IMR-90 (cell line): ENCODE measurements around the gene TRAPPC10. TPM values are rescaled to one million over a fixed set of nuclear protein-coding genes. Genes with fewer than 3 reads are reported as not detected.

Source experiments
- ATAC-seq: fragments of 200-7000 bp; cut with Tn5 transposase; 2 replicates; pipeline ENCODE4 v1.9.1; 2020; ENCODE audit warnings: low read depth, mild to moderate bottlenecking, moderate library complexity
- BruUV-seq: library from RNA; stranded (reverse); fragments of 400-500 nt; replicated peaks from 2 replicates; lab custom pipeline; 2021; lab: Mats Ljungman, UMichigan
- CTCF ChIA-PET: fragments of 300-600 bp; formaldehyde crosslinking; extraction: SDS; loops from one replicate; lab custom pipeline; 2021; ENCODE audit warnings: antibody characterized with exemption; lab: Yijun Ruan, JAX
- POLR2A ChIA-PET: fragments of 300-600 bp; sonication (Branson Sonifier 250); formaldehyde crosslinking; loops from one replicate; lab custom pipeline; 2022; ENCODE audit warnings: antibody characterized with exemption; ENCODE audit not compliant: unreplicated experiment; lab: Charles Lee
- DNase-seq: peaks from one replicate; pipeline ENCODE4 v3.0.0; 2013
- H2AFZ ChIP-seq: replicated peaks from 2 replicates; pipeline ENCODE3; 2013; ENCODE audit warnings: low read length, mild to moderate bottlenecking; ENCODE audit not compliant: poor library complexity
- H2AK5ac ChIP-seq: 2 replicates; pipeline ENCODE4 v1.6.1; 2013; ENCODE audit warnings: low read depth, low read length, inconsistent platforms
- H2AK9ac ChIP-seq: replicated peaks from 2 replicates; pipeline ENCODE3; 2013; ENCODE audit warnings: mild to moderate bottlenecking, low read depth, low read length, moderate library complexity; ENCODE audit not compliant: poor library complexity
- H2BK120ac ChIP-seq: 2 replicates; pipeline ENCODE4 v1.6.1; 2013; ENCODE audit warnings: low read depth, low read length, inconsistent platforms
- H2BK15ac ChIP-seq: 3 replicates; pipeline ENCODE4 v1.6.1; 2013; ENCODE audit warnings: low read depth, low read length, inconsistent platforms
- H2BK20ac ChIP-seq: 2 replicates; pipeline ENCODE4 v1.6.1; 2013; ENCODE audit warnings: low read depth, mild to moderate bottlenecking, inconsistent platforms, low read length, moderate library complexity
- H2BK5ac ChIP-seq: 2 replicates; pipeline ENCODE4 v1.6.1; 2013; ENCODE audit warnings: mild to moderate bottlenecking, low read depth, low read length, inconsistent platforms; ENCODE audit not compliant: poor library complexity, severe bottlenecking
- H3K14ac ChIP-seq: replicated peaks from 2 replicates; pipeline ENCODE4 v1.6.1; 2013; ENCODE audit warnings: low read depth, low read length, inconsistent platforms
- H3K18ac ChIP-seq: 2 replicates; pipeline ENCODE4 v1.6.1; 2013; ENCODE audit warnings: low read depth, low read length, control low read depth
- H3K23ac ChIP-seq: 2 replicates; pipeline ENCODE4 v1.6.1; 2013; ENCODE audit warnings: low read depth, low read length, inconsistent platforms
- H3K27ac ChIP-seq: 2 replicates; pipeline ENCODE4 v1.5.1; 2013; ENCODE audit warnings: mild to moderate bottlenecking, control low read depth, low read length; ENCODE audit not compliant: insufficient read depth
- H3K27me3 ChIP-seq: 2 replicates; pipeline ENCODE4 v1.6.1; 2013; ENCODE audit warnings: low read length; ENCODE audit not compliant: control insufficient read depth, insufficient read depth
- H3K36me3 ChIP-seq: 2 replicates; pipeline ENCODE4 v1.6.1; 2013; ENCODE audit warnings: low read length, mixed read lengths; ENCODE audit not compliant: control insufficient read depth, insufficient read depth
- H3K4ac ChIP-seq: 2 replicates; pipeline ENCODE4 v1.6.1; 2013; ENCODE audit warnings: low read depth, low read length, inconsistent platforms
- H3K4me1 ChIP-seq: 2 replicates; pipeline ENCODE4 v1.6.1; 2013; ENCODE audit warnings: low read length, mixed read lengths; ENCODE audit not compliant: control insufficient read depth, insufficient read depth
- H3K4me2 ChIP-seq: 2 replicates; pipeline ENCODE4 v1.6.1; 2013; ENCODE audit warnings: low read depth, mild to moderate bottlenecking, control low read depth, low read length, moderate library complexity
- H3K4me3 ChIP-seq: 2 replicates; pipeline ENCODE4 v1.5.1; 2013; ENCODE audit warnings: low read depth, mild to moderate bottlenecking, control low read depth, low read length, moderate library complexity; ENCODE audit not compliant: insufficient read depth
- H3K56ac ChIP-seq: 2 replicates; pipeline ENCODE4 v1.6.1; 2013; ENCODE audit warnings: low read length, inconsistent platforms; ENCODE audit not compliant: insufficient read depth; ENCODE audit errors: extremely low read depth
- H3K79me1 ChIP-seq, 2 experiments: 2 replicates each; pipeline ENCODE4 v1.6.1; 2013; ENCODE audit warnings: low read length in 2 of 2, inconsistent platforms in 1 of 2, low read depth in 1 of 2
- H3K9ac ChIP-seq: 2 replicates; pipeline ENCODE4 v1.6.1; 2013; ENCODE audit warnings: low read depth, low read length, control low read depth
- H3K9me1 ChIP-seq: 2 replicates; pipeline ENCODE4 v1.6.1; 2013; ENCODE audit warnings: low read length, inconsistent platforms; ENCODE audit not compliant: insufficient read depth
- H3K9me3 ChIP-seq: 2 replicates; pipeline ENCODE4 v1.6.1; 2013; ENCODE audit warnings: low read length; ENCODE audit not compliant: control insufficient read depth, insufficient read depth
- H4K20me1 ChIP-seq: 2 replicates; pipeline ENCODE4 v1.6.1; 2013; ENCODE audit warnings: low read length, inconsistent platforms; ENCODE audit not compliant: insufficient read depth
- H4K5ac ChIP-seq: 2 replicates; pipeline ENCODE4 v1.6.1; 2013; ENCODE audit warnings: mild to moderate bottlenecking, low read depth, low read length, control low read depth
- H4K8ac ChIP-seq, 2 experiments: 2 replicates each; pipeline ENCODE4 v1.6.1; 2013; ENCODE audit warnings: low read depth in 2 of 2, low read length in 2 of 2, control low read depth in 1 of 2, inconsistent platforms in 1 of 2
- H4K91ac ChIP-seq: 2 replicates; pipeline ENCODE4 v1.6.1; 2013; ENCODE audit warnings: low read depth, low read length, inconsistent platforms; ENCODE audit not compliant: insufficient read depth
- BHLHE40 ChIP-seq: fragments of 150-350 bp; IDR thresholded peaks from 2 replicates; pipeline ENCODE4 v1.6.1; 2016; ENCODE audit warnings: mild to moderate bottlenecking, low read depth, low read length
- CEBPB ChIP-seq: IDR thresholded peaks from 2 replicates; pipeline ENCODE4 v1.6.1; 2012; ENCODE audit warnings: low read depth, low read length, improper control_type of control experiment
- CHD1 ChIP-seq: IDR thresholded peaks from 2 replicates; pipeline ENCODE4 v1.6.1; 2012; ENCODE audit warnings: low read depth, low read length, improper control_type of control experiment
- CTCF ChIP-seq: conservative IDR thresholded peaks from 2 replicates; pipeline ENCODE4 v1.5.1; 2012; ENCODE audit warnings: mild to moderate bottlenecking, low read depth, low read length, improper control_type of control experiment
- ELK1 ChIP-seq: fragments of 150-350 bp; IDR thresholded peaks from 2 replicates; pipeline ENCODE4 v1.6.1; 2016; ENCODE audit warnings: low read depth, mild to moderate bottlenecking, low read length, moderate library complexity, borderline replicate concordance
- FOS ChIP-seq: fragments of 150-350 bp; IDR thresholded peaks from 2 replicates; pipeline ENCODE4 v1.6.1; 2016; ENCODE audit warnings: low read depth, low read length
- MAFK ChIP-seq: IDR thresholded peaks from 2 replicates; pipeline ENCODE4 v1.6.1; 2012; ENCODE audit warnings: low read depth, low read length, improper control_type of control experiment
- MAZ ChIP-seq: IDR thresholded peaks from 2 replicates; pipeline ENCODE4 v1.6.1; 2012; ENCODE audit warnings: low read depth, mild to moderate bottlenecking, low read length, improper control_type of control experiment, moderate library complexity, borderline replicate concordance
- MXI1 ChIP-seq: IDR thresholded peaks from 2 replicates; pipeline ENCODE4 v1.6.1; 2012; ENCODE audit warnings: low read depth, mild to moderate bottlenecking, low read length, moderate library complexity, borderline replicate concordance
- NFE2L2 ChIP-seq: fragments of 150-350 bp; IDR thresholded peaks from 2 replicates; pipeline ENCODE4 v1.6.1; 2016; ENCODE audit warnings: low read depth, mild to moderate bottlenecking, low read length
- POLR2A ChIP-seq: IDR thresholded peaks from 2 replicates; pipeline ENCODE4 v1.6.1; 2012; ENCODE audit warnings: mild to moderate bottlenecking, low read depth, low read length
- RAD21 ChIP-seq: IDR thresholded peaks from 2 replicates; pipeline ENCODE4 v1.6.1; 2012; ENCODE audit warnings: low read length, improper control_type of control experiment
- RCOR1 ChIP-seq: IDR thresholded peaks from 2 replicates; pipeline ENCODE4 v1.6.1; 2012; ENCODE audit warnings: mild to moderate bottlenecking, low read length, improper control_type of control experiment; ENCODE audit not compliant: insufficient replicate concordance
- RFX5 ChIP-seq: IDR thresholded peaks from 2 replicates; pipeline ENCODE4 v1.8.0; 2012; ENCODE audit warnings: low read depth, mild to moderate bottlenecking, low read length, moderate library complexity
- SMC3 ChIP-seq: fragments of 150-350 bp; IDR thresholded peaks from 2 replicates; pipeline ENCODE4 v1.6.1; 2016; ENCODE audit warnings: low read depth, mild to moderate bottlenecking, antibody characterized with exemption, low read length, moderate library complexity
- USF2 ChIP-seq: fragments of 150-350 bp; IDR thresholded peaks from 2 replicates; pipeline ENCODE4 v1.6.1; 2017; ENCODE audit warnings: mild to moderate bottlenecking, antibody characterized with exemption, low read length, low read depth
- whole genome bisulfite sequencing, 2 experiments: methylation state at CpG; one replicate each; pipeline versions ENCODE4 v1.1.5 to v1.1.7; 2013; ENCODE audit warnings: missing lambda C conversion rate in 2 of 2; ENCODE audit not compliant: insufficient read length in 1 of 2; ENCODE audit errors: extremely low coverage in 2 of 2; 5-methylcytosine and 5-hydroxymethylcytosine counted together
- dilution Hi-C: fragments of 300-500 bp; cut with HindIII; formaldehyde crosslinking; loops from one replicate; pipeline ENCODE4 v1.14.3; 2018; ENCODE audit warnings: low sequenced_read_pairs; ENCODE audit not compliant: unreplicated experiment
- in situ Hi-C: fragments of 300-500 bp; cut with MboI; formaldehyde crosslinking; loops from 3 replicates; pipeline ENCODE4 v1.14.3; 2019; ENCODE audit warnings: low sequenced_read_pairs, inconsistent platforms, mixed read lengths
- intact Hi-C: fragments of 100-400 bp; cut with micrococcal nuclease; formaldehyde crosslinking; loops from 2 replicates; pipeline ENCODE4 v1.10.0; 2022
- polyA plus RNA-seq, 3 experiments: library from polyadenylated mRNA; depleted of rRNA; stranded (reverse); fragments of >200 nt; gene quantifications; 2 replicates each; pipeline ENCODE4 v1.2.3, GENCODE V29; 2012; ENCODE audit warnings: low replicate concordance in 1 of 3
- total RNA-seq: library from RNA; depleted of rRNA; stranded (reverse); fragments of >200 nt; gene quantifications from 2 replicates; pipeline ENCODE4 v1.2.3, GENCODE V29; 2012

The TRAPPC10 gene
- total and polyA plus RNA-seq, 2 of the 4 experiments (the other 2 are of a cell fraction), result 17.8 to 18.1 TPM

GRCh38 chr21:44084496-44085241, 72.6 kb downstream of the TRAPPC10 start:
- Histone ChIP-seq H2AK5ac (no peak overlapping the region), H3K23ac (no peak overlapping the region), H3K9me3 (no peaks in the 10 kb centered on the region), H2BK20ac (no peak overlapping the region), H3K4ac (no peak overlapping the region), H2AK9ac (no peak overlapping the region), H2BK15ac (no peak overlapping the region), H4K20me1 (peaks cover 4% of the 10 kb centered on the region; the same call in 1 of the 2 replicates), H3K27me3 (no peaks in the 10 kb centered on the region), H3K79me1 (peaks cover 15 to 28% of the 10 kb centered on the region in 2 experiments), H3K18ac (no peak overlapping the region), H4K5ac (no peak overlapping the region), H3K4me1 (no peaks in the 10 kb centered on the region), H3K4me3 (no peak overlapping the region), H3K56ac (no peak overlapping the region), H2BK5ac (no peak overlapping the region), H4K91ac (no peak overlapping the region), H3K4me2 (no peak overlapping the region), H4K8ac (no peak overlapping the region), H2BK120ac (no peak overlapping the region), H3K36me3 (peaks cover 63% of the 10 kb centered on the region), H3K14ac (no peak overlapping the region), H3K9ac (no peak overlapping the region), H2AFZ (no peak overlapping the region), H3K9me1 (0 out of 2 replicates have a peak, but pooled peaks cover 10% of the 10 kb centered on the region), H3K27ac (no peak overlapping the region)
- in situ Hi-C loops (no loop called here), intact Hi-C loops (no loop called here), dilution Hi-C loops (no loop called here)
- no peak for DNase-seq
- no TSS peak for BruUV-seq
- ChIA-PET POLR2A (no interaction called here), CTCF (no interaction called here)
- TF ChIP-seq RAD21 (no peak), BHLHE40 (no peak), MAFK (no peak), FOS (no peak), CTCF (no peak), RFX5 (no peak), USF2 (no peak), MAZ (no peak), MXI1 (no peak), SMC3 (no peak), NFE2L2 (no peak), CHD1 (no peak), POLR2A (no peak), CEBPB (no peak), ELK1 (no peak), RCOR1 (no peak)
- WGBS, 2 experiments, result 98% methylated on average over 5 of the region's 7 CpGs; no CpG with 5 or more reads in 1 of the 2 experiments
- ATAC-seq, result no peak
